Activated CD4-positive, alpha-beta T cell treated with anti-CD3 and anti-CD28 coated beads, Interleukin-2, amount 50 U/mL, for 4 hours (primary cell): ENCODE measurements around the gene THOC1.

ENCODE experiments used
- DNase-seq, 2 experiments: peaks; one replicate each; pipeline ENCODE4 v3.0.0-alpha.2; 2020

The THOC1 gene

DNA sequence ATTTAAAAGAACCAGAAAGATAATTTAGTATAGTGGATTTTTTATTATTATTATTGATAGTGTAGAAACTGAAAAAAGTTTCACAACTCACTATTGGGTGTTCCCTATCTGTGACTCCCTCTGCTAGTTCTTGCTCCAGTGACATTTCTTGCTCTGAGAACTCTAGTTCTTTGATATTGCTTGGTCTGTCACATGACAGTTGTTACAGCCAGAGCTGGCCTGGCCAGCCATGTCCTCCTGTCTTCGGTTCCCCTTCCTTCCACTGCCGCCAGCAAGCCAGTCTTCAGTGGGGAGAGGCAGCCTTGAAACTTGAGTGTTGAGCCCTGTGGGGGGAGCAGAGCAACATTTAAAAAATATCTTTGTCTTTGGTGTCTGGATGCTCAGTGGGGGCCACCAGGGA, 7.6 kb upstream of the THOC1 start:
- DNase-seq, result no peak

DNA sequence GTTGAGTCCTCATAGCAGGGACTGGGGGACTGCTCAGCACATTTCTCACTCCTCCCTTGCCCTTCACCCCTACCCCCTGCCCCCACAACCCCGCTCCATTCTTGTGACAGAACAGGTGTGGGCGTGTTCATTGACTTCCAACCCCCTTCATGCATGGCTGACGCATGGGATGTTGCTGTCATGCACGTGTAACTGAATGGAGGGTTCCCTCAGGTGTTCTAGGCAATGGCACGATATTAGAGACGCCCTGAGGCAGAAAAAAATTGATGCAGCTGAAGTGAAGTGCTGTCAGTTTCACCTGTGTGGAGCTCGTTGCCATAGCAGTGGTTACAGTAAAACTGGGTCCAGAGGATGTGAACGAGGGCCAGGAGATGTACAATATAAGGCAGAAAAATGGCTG, 6.5 kb upstream of the THOC1 start:
- no peak for DNase-seq

DNA sequence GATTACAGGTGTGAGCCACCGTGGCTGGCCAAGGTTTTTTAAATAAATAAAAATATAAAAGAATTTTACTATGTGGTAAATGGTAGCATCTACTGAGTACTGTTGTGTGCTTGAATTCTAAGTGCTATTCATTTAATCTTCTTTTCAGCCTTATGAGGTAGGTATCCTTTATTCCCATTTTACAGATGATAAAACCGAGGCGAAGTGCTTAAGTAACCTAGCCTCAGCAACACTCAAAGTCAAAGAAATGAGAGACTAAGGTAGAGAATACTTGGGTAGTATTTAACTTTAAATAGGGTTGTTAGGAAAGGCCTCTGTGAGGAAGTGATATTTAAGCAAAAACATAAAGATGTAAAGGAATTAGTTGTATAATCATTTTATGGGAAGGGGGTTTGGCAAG, 5.7 kb upstream of the THOC1 start:
- no peak for DNase-seq

DNA sequence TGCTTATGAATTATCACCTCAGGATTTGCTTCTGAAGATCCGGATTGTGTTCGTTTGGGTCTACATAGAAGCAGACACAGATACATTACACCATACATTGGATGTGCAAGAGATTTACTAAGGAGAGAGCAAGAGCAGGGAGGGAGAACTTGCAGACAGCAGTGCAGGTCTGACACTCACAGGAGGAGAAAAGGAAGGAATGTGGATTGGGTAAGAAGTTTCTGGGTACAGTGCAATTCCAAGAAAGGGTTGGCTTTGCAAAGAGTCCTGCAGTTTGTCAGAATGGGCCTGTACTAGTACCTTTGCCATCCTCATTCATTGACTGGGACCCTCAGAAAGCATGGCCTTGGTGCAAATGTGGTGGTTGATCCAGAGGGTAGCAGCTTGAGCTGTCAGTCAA, 4.8 kb upstream of the THOC1 start:
- no peak for DNase-seq

DNA sequence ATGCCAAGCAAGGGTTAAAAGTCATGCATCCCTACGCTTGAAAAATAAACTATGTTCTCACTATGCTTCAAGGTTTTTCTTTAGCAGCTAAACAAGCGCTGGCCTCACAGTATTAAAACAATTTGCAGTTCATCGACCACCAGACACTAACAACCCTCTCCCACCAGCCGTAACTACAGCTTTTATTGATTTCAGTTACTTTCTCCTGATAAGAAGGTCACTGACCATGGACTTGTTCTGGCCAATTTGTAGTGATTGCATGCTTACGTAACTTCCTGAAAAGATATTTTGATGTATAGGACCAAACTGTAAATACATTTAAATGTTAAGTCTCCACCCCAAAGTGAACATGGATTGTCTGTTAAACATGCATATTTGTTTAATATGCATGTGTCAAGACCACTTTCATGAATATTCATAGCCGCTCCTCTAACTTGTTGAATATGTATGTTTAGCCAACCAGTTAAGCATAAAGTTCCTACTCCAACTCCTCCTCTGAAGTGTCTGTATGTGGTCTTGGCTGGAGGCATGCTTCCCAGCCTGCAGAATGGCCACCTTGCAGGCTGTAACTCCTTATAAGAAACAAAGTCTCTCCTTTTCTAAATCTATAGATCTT, 1.7 kb upstream of the THOC1 start:
- no peak for DNase-seq

DNA sequence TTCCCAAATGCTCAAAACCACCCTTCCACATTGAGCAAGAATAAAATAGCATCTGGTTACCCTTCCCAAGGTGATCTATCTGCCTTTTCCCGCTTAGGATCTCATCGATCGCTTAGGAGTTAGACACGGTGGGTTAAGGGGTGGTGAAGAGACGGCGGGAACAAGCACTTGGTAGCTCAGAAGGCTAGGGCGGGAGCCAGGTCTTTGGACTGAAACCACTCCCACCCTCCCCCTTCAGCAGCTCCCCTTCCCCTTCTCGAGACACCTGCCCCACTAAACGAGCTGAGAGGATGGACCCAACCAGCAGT, 513 bp downstream of the THOC1 start:
- no peak for DNase-seq

DNA sequence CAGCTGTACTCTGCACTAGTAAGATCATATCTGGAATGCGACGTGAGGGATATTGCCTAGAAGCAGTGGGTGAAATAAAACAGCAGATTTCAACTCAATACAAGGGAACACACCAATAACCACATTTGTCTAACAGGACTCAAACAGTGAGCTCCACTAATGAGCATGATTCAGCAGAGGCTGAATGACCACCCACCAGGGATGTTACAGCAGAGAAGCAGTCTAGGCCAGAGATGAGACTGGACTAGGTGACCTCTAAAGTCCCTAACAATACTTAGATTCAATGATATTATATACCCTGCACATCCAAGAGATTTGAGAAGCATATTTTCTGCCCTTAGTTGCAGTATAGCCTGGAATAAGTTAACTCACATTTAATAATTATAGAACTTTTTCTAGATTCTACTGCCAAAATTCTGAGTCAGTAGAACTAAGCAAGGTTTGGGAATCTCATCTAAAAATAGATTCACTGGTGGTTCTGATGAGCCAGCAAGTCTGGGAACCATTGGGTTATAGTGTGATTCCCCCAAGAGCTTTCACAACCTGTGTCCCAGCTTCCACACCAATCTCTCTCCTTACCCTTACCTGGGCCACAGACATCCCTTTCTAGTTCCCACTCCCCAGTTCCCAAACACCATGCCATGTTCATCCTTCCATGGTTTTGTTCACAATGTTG, 6.3 kb downstream of the THOC1 start:
- no peak for DNase-seq

DNA sequence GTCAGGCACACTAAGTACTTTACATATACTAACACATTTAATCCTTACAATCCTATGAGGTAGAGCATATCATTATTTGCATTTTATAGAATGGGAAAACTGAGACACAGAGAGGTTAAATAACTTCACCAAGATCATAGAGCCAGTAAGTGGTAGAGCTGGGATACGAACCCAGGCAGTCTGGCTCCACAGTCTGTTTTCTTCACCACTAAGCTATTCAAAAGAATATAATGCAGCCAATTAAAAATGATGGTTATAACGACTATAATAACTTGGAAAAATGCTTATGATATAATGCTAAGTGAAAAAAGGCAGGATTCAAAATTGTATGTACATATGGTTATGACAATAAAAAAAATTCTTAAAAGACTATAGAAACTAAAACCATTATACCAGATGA, 7.3 kb downstream of the THOC1 start:
- DNase-seq, result no peak

DNA sequence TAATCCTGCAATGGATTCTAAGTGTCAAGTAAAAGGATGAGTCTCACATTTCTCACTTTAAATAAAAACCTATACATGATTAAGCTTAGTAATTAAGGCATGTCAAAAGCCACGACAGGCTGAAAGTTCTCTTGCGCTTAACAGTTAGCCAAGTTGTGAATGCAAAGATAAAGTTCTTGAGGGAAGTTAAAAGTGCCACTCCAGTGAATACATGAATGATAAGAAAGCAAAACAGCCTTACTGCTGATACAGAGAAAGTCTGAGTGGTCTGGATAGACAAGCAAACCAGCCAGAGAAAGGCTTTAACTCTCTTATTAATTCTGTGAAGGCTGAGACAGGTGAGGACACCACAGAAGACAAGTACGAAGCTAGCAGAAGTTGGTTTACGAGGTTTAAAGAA, 12.7 kb downstream of the THOC1 start:
- no peak for DNase-seq

DNA sequence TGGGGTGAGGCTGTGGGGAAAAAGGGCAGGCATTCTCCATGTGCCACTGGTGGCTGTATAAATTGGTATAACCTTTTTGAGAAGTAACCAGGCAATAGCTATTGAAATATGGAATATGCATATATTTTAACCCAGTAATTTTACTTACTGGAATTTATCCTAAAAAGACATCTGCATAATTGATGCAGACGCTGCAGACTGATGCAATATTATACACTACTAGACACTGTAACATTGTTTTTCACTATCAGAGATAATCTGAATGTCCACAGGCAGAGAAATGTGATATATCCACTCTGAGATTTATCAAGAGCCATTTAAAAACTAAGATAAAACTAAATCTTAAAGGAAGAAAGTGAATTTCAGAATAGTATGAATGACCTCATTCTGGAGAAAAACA, 14.7 kb downstream of the THOC1 start:
- no peak for DNase-seq

DNA sequence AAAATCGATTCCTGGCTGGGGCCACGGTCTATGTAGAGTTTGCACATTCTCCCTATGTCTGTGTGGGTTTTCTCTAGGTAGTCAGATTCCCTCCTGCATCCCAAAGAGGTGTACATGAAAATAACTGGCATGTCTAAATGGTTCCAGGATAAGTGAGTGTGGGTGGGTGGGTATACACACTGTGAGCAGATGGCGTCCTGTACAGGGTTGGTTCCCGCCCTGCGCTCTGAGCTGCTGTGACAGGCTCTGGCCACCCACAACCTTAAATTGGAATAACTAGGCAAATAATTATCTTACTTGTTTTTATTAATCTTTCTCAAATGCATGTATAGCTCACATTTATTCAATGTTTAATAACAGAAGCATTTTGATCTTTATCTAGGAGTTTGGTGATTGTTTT, 16.3 kb downstream of the THOC1 start:
- no peak for DNase-seq

DNA sequence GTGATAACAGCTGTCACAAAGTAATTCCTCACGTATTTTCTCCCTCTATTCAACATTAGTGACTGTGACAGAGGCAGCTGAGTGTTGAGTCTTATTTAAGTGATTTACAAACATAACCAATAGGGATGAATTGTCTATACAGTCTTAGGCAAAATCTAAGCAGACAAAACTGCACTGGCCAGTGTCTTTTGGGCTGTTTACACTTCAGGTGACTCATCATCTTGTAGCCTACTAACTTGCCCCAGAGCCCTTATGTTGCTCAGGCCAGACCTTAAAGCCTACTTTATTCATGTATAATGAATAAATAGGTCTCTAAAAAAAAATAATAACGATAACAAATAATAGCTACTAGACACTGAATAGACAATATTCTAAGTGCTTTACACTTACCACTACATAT, 17.2 kb downstream of the THOC1 start:
- no peak for DNase-seq

DNA sequence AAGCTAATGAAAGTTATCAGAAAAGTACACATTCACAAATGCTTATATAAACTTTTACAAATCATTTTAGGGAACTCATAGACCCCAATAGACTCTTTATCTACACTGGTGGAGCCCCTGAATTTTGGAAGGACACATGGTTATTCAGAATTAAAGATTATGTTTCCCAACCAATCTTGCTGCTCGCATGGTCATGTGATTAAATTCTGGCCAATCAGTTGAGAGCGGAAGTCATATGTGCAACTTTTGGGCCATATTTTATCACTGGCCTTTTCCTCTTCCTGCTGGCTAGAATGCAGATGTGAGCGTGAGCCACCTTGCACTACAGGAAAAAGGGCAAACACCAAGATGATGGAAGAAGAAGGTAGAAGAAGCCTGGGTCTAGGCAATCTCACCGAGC, 19.8 kb downstream of the THOC1 start:
- DNase-seq, result no peak

DNA sequence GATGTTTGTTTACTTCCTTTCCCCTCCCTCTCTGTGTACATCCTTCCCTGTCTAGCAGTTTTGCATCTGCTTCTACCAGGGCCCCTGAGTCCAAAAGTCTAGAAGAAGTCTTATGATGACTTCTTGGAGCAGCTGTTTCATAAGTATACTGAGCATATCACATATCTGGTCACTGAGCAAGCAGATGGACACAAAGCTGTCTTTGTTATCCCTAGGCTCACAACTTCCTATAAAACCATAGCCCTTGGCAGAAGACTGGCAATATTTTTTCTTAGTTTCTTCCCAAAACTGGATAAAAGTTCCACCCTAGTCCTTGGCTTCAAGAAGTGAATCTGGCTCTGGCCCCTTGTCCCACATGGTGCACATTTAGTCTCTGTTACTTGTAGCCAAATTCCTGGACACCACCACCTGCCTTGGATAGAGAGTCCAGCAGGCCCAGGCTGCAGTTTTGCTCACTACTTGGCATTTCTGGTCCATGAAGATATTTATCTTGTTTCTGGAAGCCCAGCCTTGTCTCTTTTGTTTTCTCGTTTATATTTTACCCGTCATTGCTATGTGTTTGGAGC, 22.5 kb downstream of the THOC1 start:
- no peak for DNase-seq

DNA sequence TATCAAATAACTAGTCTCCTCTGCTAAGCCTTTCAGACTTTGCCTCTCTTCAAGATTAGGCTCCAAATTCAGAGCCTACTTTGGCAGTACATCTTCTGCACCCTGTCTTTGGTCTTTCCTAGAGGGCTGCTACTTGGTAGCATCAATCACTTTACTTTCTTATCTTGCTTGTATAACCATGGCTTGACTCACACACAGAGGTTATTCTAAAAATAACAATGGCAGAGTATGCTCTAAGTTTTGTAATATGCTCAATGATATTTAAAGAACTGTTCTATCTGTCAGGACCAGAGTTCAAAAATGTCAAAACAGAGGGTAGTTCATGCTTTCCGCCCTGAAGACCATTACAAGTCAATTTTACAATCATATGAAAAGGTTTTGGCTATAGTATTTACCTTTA, 27.7 kb downstream of the THOC1 start:
- DNase-seq, result no peak

DNA sequence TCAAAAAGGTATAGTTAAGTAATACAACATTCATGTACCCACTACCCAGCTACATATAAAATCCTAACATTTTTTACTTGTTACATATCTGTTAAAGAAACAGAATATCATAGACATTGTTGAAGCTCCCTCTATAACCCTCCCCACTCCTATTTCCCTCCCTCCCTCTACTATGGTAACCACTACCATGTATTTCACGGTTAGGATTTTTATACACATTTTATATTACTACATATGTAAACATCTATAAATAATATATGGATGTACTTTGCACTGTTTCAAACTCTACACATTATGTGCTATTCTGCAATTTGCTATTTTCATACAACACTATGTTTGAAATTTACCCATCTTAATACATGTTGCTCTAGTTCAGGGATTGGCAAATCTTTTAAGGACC, 36.3 kb downstream of the THOC1 start:
- no peak for DNase-seq

DNA sequence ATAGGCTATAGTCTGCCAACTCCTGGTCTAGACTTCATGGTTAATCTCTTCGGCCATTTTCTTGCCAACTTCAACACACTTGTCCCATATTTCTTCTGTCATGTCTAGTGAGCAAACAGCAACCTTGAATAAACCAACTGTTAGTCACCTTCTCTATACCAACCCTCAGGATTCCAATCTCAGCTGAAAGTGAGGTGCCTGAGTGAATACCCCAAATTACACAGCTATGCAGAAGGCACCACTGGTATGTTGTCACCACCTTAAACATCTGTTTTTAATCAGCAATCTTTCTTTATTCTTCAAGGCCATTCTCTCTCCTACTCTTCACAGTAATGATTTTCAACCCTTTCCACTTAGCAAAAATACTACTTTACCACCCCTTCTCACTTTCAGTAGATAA, 39.3 kb downstream of the THOC1 start:
- DNase-seq, result no peak

DNA sequence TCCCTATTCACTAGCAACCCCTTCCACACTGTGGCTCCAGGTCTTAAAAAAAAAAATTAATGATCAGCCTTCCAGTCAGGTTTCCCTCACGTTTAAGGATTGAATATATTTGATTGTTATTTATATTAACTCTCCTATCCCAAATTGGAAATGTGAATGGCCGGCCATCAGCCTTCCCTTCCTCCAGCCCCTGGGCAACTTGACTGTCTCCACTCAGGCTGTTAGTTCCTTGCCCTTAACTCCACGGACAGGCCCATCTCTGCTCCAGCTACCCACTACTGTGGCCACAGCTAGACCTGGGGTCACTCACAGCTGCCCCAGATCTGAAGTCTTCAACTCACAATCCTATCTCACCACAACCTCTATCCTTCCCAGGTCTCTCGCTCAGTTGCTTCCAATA, 39.9 kb downstream of the THOC1 start:
- DNase-seq, result no peak

DNA sequence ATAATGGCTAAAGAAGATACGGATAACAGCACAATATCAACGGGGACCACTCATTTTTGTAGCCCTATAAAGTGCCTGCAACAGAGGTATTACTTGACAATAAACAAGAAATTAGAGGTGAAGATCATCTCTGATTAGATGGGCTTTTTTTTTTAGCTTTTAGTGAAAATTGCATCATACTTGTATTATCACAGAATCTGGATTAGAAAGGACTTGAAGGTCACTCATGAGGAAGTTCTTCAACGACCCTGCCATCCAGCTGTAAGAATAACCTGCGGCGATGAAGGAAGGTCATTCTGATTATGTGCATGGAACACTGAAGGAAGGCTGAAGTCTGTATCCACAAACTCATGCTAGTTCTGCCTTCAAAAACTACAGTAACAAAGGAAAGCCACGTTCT, 40.5 kb downstream of the THOC1 start:
- no peak for DNase-seq

DNA sequence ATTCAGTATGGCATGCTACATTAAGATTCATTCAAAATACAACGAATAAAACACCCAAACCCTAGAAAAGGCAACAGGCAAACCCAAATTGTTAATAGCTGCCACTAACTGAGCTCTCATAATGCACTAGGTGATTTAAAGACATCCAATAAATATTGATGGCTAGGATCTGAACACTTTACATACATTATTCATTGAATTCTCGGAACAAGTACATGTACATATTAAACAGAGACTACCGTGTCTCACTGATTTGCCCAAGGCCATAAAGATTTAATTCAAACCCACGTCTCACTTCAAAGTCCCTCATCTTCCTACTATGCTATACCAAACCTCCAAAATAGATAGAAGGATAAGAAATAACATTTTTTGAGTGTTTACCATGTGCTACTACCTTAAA, 42.1 kb downstream of the THOC1 start:
- DNase-seq, result no peak

DNA sequence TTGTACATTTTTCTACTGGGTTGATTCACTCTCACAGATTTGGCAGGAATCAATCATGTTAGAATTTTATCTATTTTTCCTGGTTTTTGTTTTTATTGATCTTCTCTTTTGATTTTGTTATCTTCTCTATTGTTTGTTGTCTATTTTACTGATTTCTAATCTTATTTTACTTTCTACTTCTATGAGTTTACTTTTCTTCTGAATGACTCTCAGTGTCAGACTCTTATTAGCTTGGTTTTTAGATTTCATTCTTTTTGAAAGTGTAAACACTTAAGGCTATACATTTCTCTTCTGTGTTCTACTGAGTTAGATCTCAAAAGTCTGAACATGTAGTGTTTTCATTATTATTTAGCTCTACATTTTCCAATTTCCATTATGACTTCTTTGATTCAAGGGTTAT, 47.1 kb downstream of the THOC1 start:
- DNase-seq, result no peak

DNA sequence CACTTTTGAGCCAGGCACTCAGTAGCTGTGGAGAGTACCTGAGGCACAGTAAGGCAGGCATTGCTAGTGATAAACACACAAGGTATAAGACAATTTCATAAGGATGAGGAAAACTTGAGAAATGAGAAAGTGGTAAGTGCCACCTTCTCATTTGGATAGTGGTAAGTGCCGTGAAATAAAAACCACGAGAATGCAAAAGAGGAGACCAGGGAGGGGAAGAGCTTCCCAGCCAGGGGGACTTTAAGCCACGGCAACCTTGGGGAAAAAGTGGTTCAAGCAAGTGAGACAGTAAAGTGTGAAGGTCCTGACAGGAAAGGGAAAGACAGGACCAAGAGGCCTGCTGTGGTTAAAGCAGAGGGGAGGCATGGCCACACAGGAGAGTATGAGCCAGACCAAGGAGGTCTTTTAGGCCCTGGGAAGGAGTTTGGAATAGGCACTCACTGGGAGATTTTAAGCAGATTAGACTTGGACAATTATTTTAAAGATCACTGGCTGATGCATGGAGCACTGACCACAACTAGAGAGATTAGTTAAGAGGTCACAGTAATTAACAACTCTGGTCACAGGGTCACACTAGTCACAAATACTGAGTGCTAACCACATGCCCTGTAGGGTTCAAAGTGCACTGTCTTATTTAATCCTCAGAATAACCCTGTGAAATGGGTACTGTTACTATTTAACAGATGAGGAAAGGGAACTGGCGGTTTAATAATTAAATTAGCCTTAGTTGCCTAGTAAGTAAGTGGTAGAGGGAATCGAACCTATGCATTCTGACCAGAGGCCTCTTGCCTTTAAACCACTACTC, 50.1 kb downstream of the THOC1 start:
- no peak for DNase-seq

DNA sequence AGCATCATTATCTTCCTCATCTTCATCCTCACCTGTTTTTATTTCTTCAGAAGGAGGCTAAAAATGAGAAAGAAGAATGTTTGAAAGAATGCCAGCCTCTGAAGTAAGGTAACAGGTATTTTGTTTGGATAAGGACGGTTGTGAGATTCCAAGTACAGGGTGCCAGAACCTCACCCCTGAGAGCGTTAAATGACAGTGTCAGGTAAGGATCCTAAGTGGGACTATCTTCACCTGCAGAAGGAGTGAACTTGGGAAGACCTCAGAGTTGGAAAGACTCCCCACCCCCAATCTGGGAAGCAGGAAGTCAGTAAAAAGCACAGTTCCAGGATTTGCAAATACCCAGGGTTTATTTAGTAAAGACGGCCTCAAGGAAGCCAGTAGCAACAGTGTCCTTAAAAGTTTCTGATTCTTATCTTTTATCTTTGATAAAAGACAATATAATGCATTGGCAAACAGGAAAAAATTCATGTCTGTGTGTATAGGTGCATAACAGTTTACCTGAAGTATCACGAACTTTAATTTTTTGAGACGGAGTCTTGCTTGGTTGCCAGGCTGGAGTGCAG, 52.3 kb downstream of the THOC1 start:
- DNase-seq, result no peak

DNA sequence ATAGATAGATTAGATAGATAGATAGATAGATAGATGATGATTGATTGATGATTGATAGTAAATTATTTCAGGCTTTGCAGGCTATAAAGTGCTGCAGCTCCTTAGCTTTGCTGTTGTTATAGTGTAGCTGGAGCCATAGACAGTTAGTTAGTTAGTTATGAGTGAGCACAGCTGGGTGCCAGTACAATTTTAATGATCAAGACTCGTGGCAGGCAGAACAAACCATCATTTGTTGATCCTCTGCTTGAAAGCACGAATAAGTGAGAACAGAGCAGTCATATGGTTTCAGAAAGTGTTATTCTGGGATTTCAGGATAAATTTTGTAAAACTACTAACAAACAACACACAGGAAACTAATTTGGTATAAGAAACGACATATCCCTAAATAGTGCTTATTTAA, 53.9 kb downstream of the THOC1 start:
- no peak for DNase-seq
